Stimulated activated CD4-positive, alpha-beta T cell treated with anti-CD3 and anti-CD28 coated beads, Interleukin-1b, Interleukin-23, amount 100 ng/mL, for 4 hours (primary cell): ENCODE results near the gene CFL2.
A peak's percentile ranks its signal among the peaks of the same experiment; 100 is the strongest.

Source experiments
- DNase-seq, 2 donors: peaks; one replicate each; pipeline ENCODE4 v3.0.0-alpha.2; 2020; ENCODE audit warnings: low read depth in 2 of 2

The CFL2 gene

GRCh38 chr14:34676516-34677211 is 37.7 kb downstream of the CFL2 start:
- no peak for DNase-seq

GRCh38 chr14:34673702-34674101 is 40.7 kb downstream of the CFL2 start:
- no peak for DNase-seq

GRCh38 chr14:34671716-34672115 is 42.7 kb downstream of the CFL2 start:
- DNase-seq, result no peak

- no peak for DNase-seq
Measured at GRCh38 chr14:34668111-34668510, 46.3 kb downstream of the CFL2 start.

- no peak for DNase-seq
Measured at GRCh38 chr14:34667007-34667406, 47.4 kb downstream of the CFL2 start.

- peak in 1 of 2 donors; percentile 8 for DNase-seq
Measured at GRCh38 chr14:34665785-34666435, 48.5 kb downstream of the CFL2 start.

- no peak for DNase-seq
Measured at GRCh38 chr14:34662561-34663088, 51.8 kb downstream of the CFL2 start.

GRCh38 chr14:34660796-34661195 is 53.6 kb downstream of the CFL2 start:
- DNase-seq, result no peak
